H9 (cell line): ENCODE results near the gene KRTAP26-1. TPM values are rescaled to one million over a fixed set of nuclear protein-coding genes. Genes with fewer than 3 reads are reported as not detected.

Experiments used
- DNase-seq: peaks from one replicate; pipeline ENCODE4 v3.0.0-alpha.2; 2017
- H2AFZ ChIP-seq: one replicate; pipeline ENCODE4 v1.6.1; 2013; ENCODE audit warnings: mild to moderate bottlenecking, low read length, control low read depth, moderate library complexity
- H2AK5ac ChIP-seq: 2 replicates; pipeline ENCODE4 v1.6.1; 2013; ENCODE audit warnings: low read length, control low read depth, mixed read lengths; ENCODE audit not compliant: insufficient read length
- H2BK120ac ChIP-seq: one replicate; pipeline ENCODE4 v1.6.1; 2013; ENCODE audit warnings: low read depth, mild to moderate bottlenecking, low read length, control low read depth, inconsistent platforms; ENCODE audit not compliant: poor library complexity, severe bottlenecking
- H2BK12ac ChIP-seq: 2 replicates; pipeline ENCODE4 v1.6.1; 2013; ENCODE audit warnings: low read length, control low read depth, mixed read lengths, low read depth; ENCODE audit not compliant: insufficient read length
- H2BK15ac ChIP-seq: 2 replicates; pipeline ENCODE4 v1.6.1; 2013; ENCODE audit warnings: low read depth, low read length, control low read depth
- H2BK20ac ChIP-seq: one replicate; pipeline ENCODE4 v1.6.1; 2013; ENCODE audit warnings: low read depth, mild to moderate bottlenecking, low read length, control low read depth, inconsistent platforms; ENCODE audit not compliant: poor library complexity, severe bottlenecking
- H2BK5ac ChIP-seq: 2 replicates; pipeline ENCODE4 v1.6.1; 2013; ENCODE audit warnings: low read length, control low read depth, mixed read lengths; ENCODE audit not compliant: insufficient read length
- H3K14ac ChIP-seq: 2 replicates; pipeline ENCODE4 v1.6.1; 2013; ENCODE audit warnings: low read length, control low read depth; ENCODE audit not compliant: insufficient read depth
- H3K18ac ChIP-seq: 2 replicates; pipeline ENCODE4 v1.6.1; 2013; ENCODE audit warnings: low read depth, mild to moderate bottlenecking, mixed read lengths, low read length, control low read depth; ENCODE audit not compliant: insufficient read length
- H3K23ac ChIP-seq: 2 replicates; pipeline ENCODE4 v1.6.1; 2013; ENCODE audit warnings: low read length, control low read depth, mixed read lengths, low read depth; ENCODE audit not compliant: insufficient read length
- H3K23me2 ChIP-seq: 2 replicates; pipeline ENCODE4 v1.6.1; 2013; ENCODE audit warnings: low read depth, mild to moderate bottlenecking, mixed read lengths, low read length, control low read depth; ENCODE audit not compliant: insufficient read length, poor library complexity, severe bottlenecking
- H3K27ac ChIP-seq: 2 replicates; pipeline ENCODE4 v1.5.1; 2013; ENCODE audit warnings: low read length, control low read depth, mixed read lengths, low read depth; ENCODE audit not compliant: insufficient read length
- H3K27me3 ChIP-seq: 2 replicates; pipeline ENCODE4 v1.6.1; 2013; ENCODE audit warnings: low read length, control low read depth, inconsistent platforms; ENCODE audit not compliant: insufficient read depth
- H3K4ac ChIP-seq: 2 replicates; pipeline ENCODE4 v1.6.1; 2013; ENCODE audit warnings: low read depth, mild to moderate bottlenecking, control low read depth, inconsistent platforms, low read length, moderate library complexity
- H3K4me1 ChIP-seq: 2 replicates; pipeline ENCODE4 v1.6.1; 2013; ENCODE audit warnings: low read length, control low read depth, inconsistent platforms; ENCODE audit not compliant: insufficient read depth
- H3K4me2 ChIP-seq: 2 replicates; pipeline ENCODE4 v1.6.1; 2013; ENCODE audit warnings: low read length, control low read depth, mixed read lengths; ENCODE audit not compliant: insufficient read length, insufficient read depth
- H3K56ac ChIP-seq: 2 replicates; pipeline ENCODE4 v1.6.1; 2013; ENCODE audit warnings: low read depth, mild to moderate bottlenecking, mixed read lengths, low read length, control low read depth; ENCODE audit not compliant: insufficient read length
- H3K79me1 ChIP-seq: 2 replicates; pipeline ENCODE4 v1.6.1; 2013; ENCODE audit warnings: low read depth, mild to moderate bottlenecking, moderate library complexity, low read length, control low read depth, inconsistent platforms; ENCODE audit not compliant: insufficient read depth, poor library complexity, severe bottlenecking
- H3K79me2 ChIP-seq: 2 replicates; pipeline ENCODE4 v1.6.1; 2013; ENCODE audit warnings: low read length, control low read depth, inconsistent platforms; ENCODE audit not compliant: insufficient read depth
- H3K9ac ChIP-seq: 2 replicates; pipeline ENCODE4 v1.6.1; 2013; ENCODE audit warnings: low read length, control low read depth, mixed read lengths; ENCODE audit not compliant: insufficient read length; ENCODE audit errors: extremely low read depth
- H3K9me3 ChIP-seq: one replicate; pipeline ENCODE4 v1.6.1; 2013; ENCODE audit warnings: low read depth, low read length, inconsistent platforms; ENCODE audit not compliant: control insufficient read depth
- H3T11ph ChIP-seq: one replicate; pipeline ENCODE4 v1.6.1; 2013; ENCODE audit warnings: mild to moderate bottlenecking, low read length, control low read depth, inconsistent platforms
- H4K20me1 ChIP-seq: one replicate; pipeline ENCODE4 v1.6.1; 2013; ENCODE audit not compliant: control insufficient read depth, insufficient read length, insufficient read depth
- H4K5ac ChIP-seq: 2 replicates; pipeline ENCODE4 v1.6.1; 2013; ENCODE audit warnings: low read depth, mild to moderate bottlenecking, mixed read lengths, low read length, control low read depth; ENCODE audit not compliant: insufficient read length
- H4K8ac ChIP-seq: replicated peaks from 2 replicates; pipeline ENCODE4 v1.6.1; 2013; ENCODE audit warnings: low read length, control low read depth, mixed read lengths, low read depth; ENCODE audit not compliant: insufficient read length
- H4K91ac ChIP-seq: 2 replicates; pipeline ENCODE4 v1.6.1; 2013; ENCODE audit warnings: low read depth, mild to moderate bottlenecking, moderate library complexity, mixed read lengths, low read length, control low read depth; ENCODE audit not compliant: insufficient read length
- H3K27ac Mint-ChIP-seq, 3 experiments: 2 replicates in 2 of 3; 3 replicates in 1 of 3; pipeline ENCODE4 v1.8.0; 2020 to 2021; ENCODE audit warnings: mixed read lengths in 3 of 3, mild to moderate bottlenecking in 1 of 3, moderate library complexity in 1 of 3
- H3K27me3 Mint-ChIP-seq: 2 replicates; pipeline ENCODE4 v1.8.0; 2021; ENCODE audit warnings: low read depth, mild to moderate bottlenecking, moderate library complexity, mixed read lengths
- H3K36me3 Mint-ChIP-seq, 3 experiments: 2 replicates in 2 of 3; 3 replicates in 1 of 3; pipeline ENCODE4 v1.8.0; 2020 to 2021; ENCODE audit warnings: low read depth in 3 of 3, mixed read lengths in 3 of 3; ENCODE audit not compliant: insufficient read depth in 1 of 3
- H3K4me1 Mint-ChIP-seq, 2 experiments: 2 replicates each; pipeline ENCODE4 v1.8.0; 2020; ENCODE audit warnings: mixed read lengths in 2 of 2
- H3K4me3 Mint-ChIP-seq, 2 experiments: 2 replicates in 1 of 2; 3 replicates in 1 of 2; pipeline ENCODE4 v1.8.0; 2020 to 2021; ENCODE audit warnings: mild to moderate bottlenecking in 2 of 2, mixed read lengths in 2 of 2, moderate library complexity in 1 of 2
- H3K9me3 Mint-ChIP-seq, 2 experiments: 2 replicates in 1 of 2; 3 replicates in 1 of 2; pipeline ENCODE4 v1.8.0; 2020; ENCODE audit warnings: mild to moderate bottlenecking in 2 of 2, mixed read lengths in 2 of 2, moderate library complexity in 1 of 2
- WGBS: extraction: QIAGEN DNeasy Blood & Tissue Kit; methylation state at CpG from one replicate; pipeline ENCODE4 v1.1.7; 2013; ENCODE audit warnings: missing lambda C conversion rate, low lambda C conversion rate, mixed read lengths; ENCODE audit not compliant: insufficient read length; ENCODE audit errors: extremely low coverage; 5-methylcytosine and 5-hydroxymethylcytosine counted together
- total RNA-seq: library from RNA; stranded (reverse); gene quantifications from 2 replicates; pipeline ENCODE4 v1.2.1, GENCODE V29; 2021
- TF ChIP-seq, protein P1 (sequence below): fragments of 200-600 bp; sonication (generic); conservative IDR thresholded peaks from 3 replicates; pipeline ENCODE4 v1.8.0; 2021; ENCODE audit warnings: antibody characterized with exemption, mild to moderate bottlenecking

Gene KRTAP26-1
- total RNA-seq, 1 experiment from 2014 or later, result not detected

DNA sequence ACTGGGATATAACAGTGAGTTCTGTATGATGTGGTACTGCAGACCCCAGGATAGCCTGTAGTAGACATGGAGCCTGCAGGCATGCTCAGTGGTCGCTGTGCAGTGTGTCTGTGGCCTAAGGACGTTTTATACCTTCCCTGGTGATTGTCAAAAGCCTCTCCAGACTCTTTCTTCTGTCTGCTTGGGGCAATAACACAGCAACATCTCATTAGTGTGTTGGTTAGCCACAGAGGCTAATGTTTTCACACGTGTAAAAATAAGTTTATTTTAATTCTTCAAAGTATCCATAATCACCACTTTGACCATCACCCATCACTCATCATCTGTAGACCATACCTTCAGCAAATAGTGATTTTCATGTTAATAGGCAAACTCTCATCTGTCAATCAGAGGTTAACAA, 37.3 kb downstream of the KRTAP26-1 start, which contains the start of gene KRTAP24-1:
Gene KRTAP24-1, minus strand, starts transcription at position 101 of the 400 bp plus-strand sequence. Its CDS starts 18 bp downstream, at position 83.
- H3T11ph ChIP-seq, result no peak within 1 kb of the TSS
- no peak within 1 kb of the TSS for H3K18ac ChIP-seq
- H3K79me1 ChIP-seq, result no peaks in the 10 kb centered on the region
- no peak within 1 kb of the TSS for H2AFZ ChIP-seq
- no peak within 1 kb of the TSS for H2BK15ac ChIP-seq
- no peak within 1 kb of the TSS for H3K27ac ChIP-seq
- no peak within 1 kb of the TSS for H3K23ac ChIP-seq
- H2BK12ac ChIP-seq, result no peak within 1 kb of the TSS
- TF ChIP-seq, protein P1, sequence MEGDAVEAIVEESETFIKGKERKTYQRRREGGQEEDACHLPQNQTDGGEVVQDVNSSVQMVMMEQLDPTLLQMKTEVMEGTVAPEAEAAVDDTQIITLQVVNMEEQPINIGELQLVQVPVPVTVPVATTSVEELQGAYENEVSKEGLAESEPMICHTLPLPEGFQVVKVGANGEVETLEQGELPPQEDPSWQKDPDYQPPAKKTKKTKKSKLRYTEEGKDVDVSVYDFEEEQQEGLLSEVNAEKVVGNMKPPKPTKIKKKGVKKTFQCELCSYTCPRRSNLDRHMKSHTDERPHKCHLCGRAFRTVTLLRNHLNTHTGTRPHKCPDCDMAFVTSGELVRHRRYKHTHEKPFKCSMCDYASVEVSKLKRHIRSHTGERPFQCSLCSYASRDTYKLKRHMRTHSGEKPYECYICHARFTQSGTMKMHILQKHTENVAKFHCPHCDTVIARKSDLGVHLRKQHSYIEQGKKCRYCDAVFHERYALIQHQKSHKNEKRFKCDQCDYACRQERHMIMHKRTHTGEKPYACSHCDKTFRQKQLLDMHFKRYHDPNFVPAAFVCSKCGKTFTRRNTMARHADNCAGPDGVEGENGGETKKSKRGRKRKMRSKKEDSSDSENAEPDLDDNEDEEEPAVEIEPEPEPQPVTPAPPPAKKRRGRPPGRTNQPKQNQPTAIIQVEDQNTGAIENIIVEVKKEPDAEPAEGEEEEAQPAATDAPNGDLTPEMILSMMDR, result no peak
- H2AK5ac ChIP-seq, result no peak within 1 kb of the TSS
- no peak within 1 kb of the TSS for H2BK20ac ChIP-seq
- no peaks in the 10 kb centered on the region for H3K4me1 Mint-ChIP-seq
- H3K23me2 ChIP-seq, result no peaks in the 10 kb centered on the region
- H3K27me3 ChIP-seq, result no peaks in the 10 kb centered on the region
- no peaks in the 10 kb centered on the region for H3K4me1 ChIP-seq
- no peaks in the 10 kb centered on the region for H4K20me1 ChIP-seq
- no peak within 1 kb of the TSS for H3K14ac ChIP-seq
- WGBS, result no CpG with 5 or more reads among the region's 3 CpGs
- no peak within 1 kb of the TSS for H3K27ac Mint-ChIP-seq
- H3K4me3 Mint-ChIP-seq, result no peak within 1 kb of the TSS
- H3K27me3 Mint-ChIP-seq, result no peaks in the 10 kb centered on the region
- no peaks in the 10 kb centered on the region for H3K36me3 Mint-ChIP-seq
- no peak within 1 kb of the TSS for H2BK120ac ChIP-seq
- no peak within 1 kb of the TSS for H4K8ac ChIP-seq
- H3K4me2 ChIP-seq, result no peak within 1 kb of the TSS
- H4K5ac ChIP-seq, result no peak within 1 kb of the TSS
- H4K91ac ChIP-seq, result no peak within 1 kb of the TSS
- H3K9me3 Mint-ChIP-seq, result no peaks in the 10 kb centered on the region
- no peak within 1 kb of the TSS for H2BK5ac ChIP-seq
- H3K4ac ChIP-seq, result no peak within 1 kb of the TSS
- no peak within 1 kb of the TSS for H3K56ac ChIP-seq
- no peaks in the 10 kb centered on the region for H3K79me2 ChIP-seq
- no peaks in the 10 kb centered on the region for H3K9me3 ChIP-seq
- DNase-seq, result no peak
- no peak within 1 kb of the TSS for H3K9ac ChIP-seq
